ENCODE measurements around the gene THAP11. TPM values are rescaled to one million over a fixed set of nuclear protein-coding genes. Genes with fewer than 3 reads are reported as not detected.

Gene THAP11
- total and polyA plus RNA-seq, 2 experiments from 2014 or later = 37.3 to 115 TPM

DNA sequence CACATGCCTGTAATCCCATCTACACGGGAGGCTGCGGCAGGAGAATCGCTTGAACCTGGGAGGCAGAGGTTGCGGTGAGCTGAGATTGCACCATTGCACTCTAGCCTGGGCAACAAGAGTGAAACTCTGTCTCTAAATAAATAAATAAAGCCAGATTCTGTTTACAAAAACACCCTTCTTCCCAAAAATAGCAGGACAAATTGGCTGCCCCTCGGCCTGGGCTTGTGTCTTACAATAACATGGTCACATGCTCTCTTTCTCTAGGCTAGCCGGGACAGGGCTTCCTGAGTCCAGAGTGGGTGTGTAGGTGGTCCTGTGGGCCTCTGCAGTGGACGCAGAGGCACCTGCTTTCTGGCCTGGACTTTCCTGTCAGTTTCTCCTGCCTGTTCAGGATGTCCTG is 27.5 kb downstream of the THAP11 start (continued):
- TF ChIP-seq EZH2phosphoT487 (IDR thresholded peaks at IDR 0.05; ENCODE audit: unreplicated experiment) (no peak), JUNB (IDR thresholded peaks at IDR 0.05; ENCODE audit: unreplicated experiment) (no peak)

GRCh38 chr16:67871256-67871655 is 29.1 kb downstream of the THAP11 start:
- no peak overlapping the region for H3K4me3 Mint-ChIP-seq
- H3K36me3 Mint-ChIP-seq (ENCODE audit: low read depth) = peaks cover 50% of the 10 kb centered on the region
- Histone ChIP-seq H3K4me3 (no peak overlapping the region), H3K27me3 (ENCODE audit: insufficient read depth) (no peaks in the 10 kb centered on the region), H3K4me1 (ENCODE audit: insufficient read depth) (peaks cover 8% of the 10 kb centered on the region; the same call in 1 of the 2 replicates), H3K79me2 (replicated peaks; ENCODE audit: insufficient read depth) (peaks cover 32% of the 10 kb centered on the region), H4K20me1 (replicated peaks; ENCODE audit: insufficient read depth) (peaks cover 18% of the 10 kb centered on the region), H3K9me2 (ENCODE audit: insufficient read depth) (no peaks in the 10 kb centered on the region), H2AFZ (no peak overlapping the region), H3K4me2 (no peak overlapping the region), H3F3A (replicated peaks; ENCODE audit: low read depth) (peaks cover 41% of the 10 kb centered on the region), H3K27ac (ENCODE audit: low read depth) (no peak overlapping the region), H3K36me3 (ENCODE audit: insufficient read depth) (peaks cover 28% of the 10 kb centered on the region)
- no peak for DNase-seq (ENCODE audit: low spot score)
- TF ChIP-seq ZNF331 (CRISPR knock-in tag; IDR thresholded peaks at IDR 0.05; ENCODE audit: low read depth) (no peak), NANOG (IDR thresholded peaks at IDR 0.05; ENCODE audit: borderline replicate concordance) (no peak), ETS1 (IDR thresholded peaks at IDR 0.05) (no peak), EZH2phosphoT487 (IDR thresholded peaks at IDR 0.05; ENCODE audit: unreplicated experiment) (no peak), CREB1 (CRISPR knock-in tag; IDR thresholded peaks at IDR 0.05; ENCODE audit: low read depth) (no peak), JUNB (IDR thresholded peaks at IDR 0.05; ENCODE audit: unreplicated experiment) (no peak), POLR2AphosphoS5 (IDR thresholded peaks at IDR 0.05; ENCODE audit: low read depth) (no peak), EZH2 (IDR thresholded peaks at IDR 0.05; ENCODE audit: low read depth, unreplicated experiment) (no peak), CTCF (conservative IDR thresholded peaks at IDR 0.05; ENCODE audit: low read depth in 2 of 2) (no peak), STAT1 (IDR thresholded peaks at IDR 0.05; ENCODE audit: unreplicated experiment) (no peak)
- TF ChIP-seq, protein P1, sequence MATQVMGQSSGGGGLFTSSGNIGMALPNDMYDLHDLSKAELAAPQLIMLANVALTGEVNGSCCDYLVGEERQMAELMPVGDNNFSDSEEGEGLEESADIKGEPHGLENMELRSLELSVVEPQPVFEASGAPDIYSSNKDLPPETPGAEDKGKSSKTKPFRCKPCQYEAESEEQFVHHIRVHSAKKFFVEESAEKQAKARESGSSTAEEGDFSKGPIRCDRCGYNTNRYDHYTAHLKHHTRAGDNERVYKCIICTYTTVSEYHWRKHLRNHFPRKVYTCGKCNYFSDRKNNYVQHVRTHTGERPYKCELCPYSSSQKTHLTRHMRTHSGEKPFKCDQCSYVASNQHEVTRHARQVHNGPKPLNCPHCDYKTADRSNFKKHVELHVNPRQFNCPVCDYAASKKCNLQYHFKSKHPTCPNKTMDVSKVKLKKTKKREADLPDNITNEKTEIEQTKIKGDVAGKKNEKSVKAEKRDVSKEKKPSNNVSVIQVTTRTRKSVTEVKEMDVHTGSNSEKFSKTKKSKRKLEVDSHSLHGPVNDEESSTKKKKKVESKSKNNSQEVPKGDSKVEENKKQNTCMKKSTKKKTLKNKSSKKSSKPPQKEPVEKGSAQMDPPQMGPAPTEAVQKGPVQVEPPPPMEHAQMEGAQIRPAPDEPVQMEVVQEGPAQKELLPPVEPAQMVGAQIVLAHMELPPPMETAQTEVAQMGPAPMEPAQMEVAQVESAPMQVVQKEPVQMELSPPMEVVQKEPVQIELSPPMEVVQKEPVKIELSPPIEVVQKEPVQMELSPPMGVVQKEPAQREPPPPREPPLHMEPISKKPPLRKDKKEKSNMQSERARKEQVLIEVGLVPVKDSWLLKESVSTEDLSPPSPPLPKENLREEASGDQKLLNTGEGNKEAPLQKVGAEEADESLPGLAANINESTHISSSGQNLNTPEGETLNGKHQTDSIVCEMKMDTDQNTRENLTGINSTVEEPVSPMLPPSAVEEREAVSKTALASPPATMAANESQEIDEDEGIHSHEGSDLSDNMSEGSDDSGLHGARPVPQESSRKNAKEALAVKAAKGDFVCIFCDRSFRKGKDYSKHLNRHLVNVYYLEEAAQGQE (IDR thresholded peaks at IDR 0.05; ENCODE audit: unreplicated experiment) = no peak
- peaks cover 14% of the 10 kb centered on the region for H3K27me3 Mint-ChIP-seq (ENCODE audit: insufficient read depth, low read depth, poor library complexity)
- H3K27ac Mint-ChIP-seq = no peak overlapping the region
- ATAC-seq = no peak
- peaks cover 14% of the 10 kb centered on the region for H3K4me1 Mint-ChIP-seq
- no peaks in the 10 kb centered on the region; the same call in 2 of the 3 replicates for H3K9me3 Mint-ChIP-seq
